ENCODE measurements around the gene TMEM41B. TPM values are rescaled to one million over a fixed set of nuclear protein-coding genes. Genes with fewer than 3 reads are reported as not detected.
A peak's percentile ranks its signal among the peaks of the same experiment; 100 is the strongest.
"Not testable (repeated sequence)": the region's sequence is repeated elsewhere in the genome, so short reads cannot be mapped to it uniquely, and the experiment has no call there.

The TMEM41B gene, protein sequence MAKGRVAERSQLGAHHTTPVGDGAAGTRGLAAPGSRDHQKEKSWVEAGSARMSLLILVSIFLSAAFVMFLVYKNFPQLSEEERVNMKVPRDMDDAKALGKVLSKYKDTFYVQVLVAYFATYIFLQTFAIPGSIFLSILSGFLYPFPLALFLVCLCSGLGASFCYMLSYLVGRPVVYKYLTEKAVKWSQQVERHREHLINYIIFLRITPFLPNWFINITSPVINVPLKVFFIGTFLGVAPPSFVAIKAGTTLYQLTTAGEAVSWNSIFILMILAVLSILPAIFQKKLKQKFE
- total RNA-seq (2021) (55.1 and 58.0 TPM in 2 replicates), Bru-seq, nascent RNA (percentile 85 among the genes with signal in this experiment), BruChase-seq, experiment 1, labeled RNA remaining after a 2-hour chase (percentile 94 among the genes with signal in this experiment), BruChase-seq, experiment 2, labeled RNA remaining after a 6-hour chase (percentile 96 among the genes with signal in this experiment)
- long read RNA-seq, transcript TMEM41B-204 (7 exons, 3,968 nt) = major isoform, 49 of 57 reads
- long read RNA-seq, partial matches to known transcripts = 0 of 57 reads
- long read RNA-seq, other reads (novel, unspliced or antisense) = 3 of 57 reads

DNA sequence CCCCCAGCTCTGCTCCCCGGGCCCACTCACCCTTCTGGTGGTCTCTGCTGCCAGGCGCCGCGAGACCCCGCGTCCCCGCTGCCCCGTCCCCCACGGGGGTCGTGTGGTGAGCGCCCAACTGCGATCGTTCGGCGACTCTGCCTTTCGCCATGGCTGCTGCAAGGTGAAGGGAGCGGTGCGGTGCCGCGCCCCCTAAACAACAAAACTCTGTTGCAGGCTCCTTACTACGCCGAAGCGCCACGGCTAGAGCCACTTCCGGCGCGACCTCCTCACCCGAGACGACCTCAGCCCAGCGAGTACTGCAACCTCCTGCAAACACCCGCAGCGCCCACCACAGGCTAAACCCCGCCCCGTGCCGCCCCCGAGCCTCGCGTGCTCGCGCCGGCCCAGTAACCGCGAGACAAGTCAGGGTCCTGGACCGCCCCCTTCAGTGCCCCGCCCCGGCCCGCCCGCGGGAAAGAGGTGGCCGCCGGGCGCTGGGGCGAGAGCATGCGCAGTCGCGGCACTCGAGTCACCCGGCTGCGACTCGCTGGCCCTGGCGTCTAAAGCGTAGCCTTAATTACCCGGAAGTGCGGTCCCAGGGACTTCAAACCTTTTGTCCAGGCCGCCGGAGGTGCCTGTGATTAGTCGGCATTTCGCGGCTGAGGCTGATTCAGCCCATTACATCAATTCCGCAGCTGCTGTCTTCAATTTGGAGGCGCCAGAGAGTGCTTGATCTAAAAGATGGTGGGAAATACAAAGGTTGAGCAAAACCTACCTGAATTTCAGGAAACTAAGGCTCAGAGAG lies at the start of gene TMEM41B:
Gene TMEM41B (minus strand): TSS at position 303 of the 787 bp plus-strand sequence. CDS start 152 bp downstream, at position 151.
- Histone ChIP-seq H3K4me1 (ENCODE audit: insufficient read depth, low read length, poor library complexity, severe bottlenecking) (peaks cover 11% of the 10 kb centered on the region), H3K27ac (ENCODE audit: low read depth, low read length, poor library complexity, severe bottlenecking) (peak within 1 kb of the TSS; percentile 95), H3K27me3 (replicated peaks; ENCODE audit: insufficient read depth, low read depth, low read length, poor library complexity) (no peaks in the 10 kb centered on the region), H3K36me3 (ENCODE audit: insufficient read depth, low read length, poor library complexity, severe bottlenecking) (no peaks in the 10 kb centered on the region), H3K9me3 (ENCODE audit: low read depth, low read length, poor library complexity, severe bottlenecking) (no peaks in the 10 kb centered on the region), H3K4me3 (ENCODE audit: low read depth, low read length, poor library complexity, severe bottlenecking) (peak within 1 kb of the TSS; percentile 99)
- ChIA-PET CTCF (interaction anchor here (0.5 kb wide), 1 partner anchor 991 kb away, joined by 7 read pairs; the partner anchor contains the start of gene ADM), POLR2A (ENCODE audit: low non-redundant PET) (no interaction called here)
- BruUV-seq (replicated peaks) = no TSS peak
- intact Hi-C loops (cut with micrococcal nuclease; ENCODE audit: unreplicated experiment) = no loop called here
- TF ChIP-seq EZH2 (IDR thresholded peaks at IDR 0.05; ENCODE audit: borderline replicate concordance, low read depth, low read length, poor library complexity, severe bottlenecking) = no peak
- TF ChIP-seq, protein P1, sequence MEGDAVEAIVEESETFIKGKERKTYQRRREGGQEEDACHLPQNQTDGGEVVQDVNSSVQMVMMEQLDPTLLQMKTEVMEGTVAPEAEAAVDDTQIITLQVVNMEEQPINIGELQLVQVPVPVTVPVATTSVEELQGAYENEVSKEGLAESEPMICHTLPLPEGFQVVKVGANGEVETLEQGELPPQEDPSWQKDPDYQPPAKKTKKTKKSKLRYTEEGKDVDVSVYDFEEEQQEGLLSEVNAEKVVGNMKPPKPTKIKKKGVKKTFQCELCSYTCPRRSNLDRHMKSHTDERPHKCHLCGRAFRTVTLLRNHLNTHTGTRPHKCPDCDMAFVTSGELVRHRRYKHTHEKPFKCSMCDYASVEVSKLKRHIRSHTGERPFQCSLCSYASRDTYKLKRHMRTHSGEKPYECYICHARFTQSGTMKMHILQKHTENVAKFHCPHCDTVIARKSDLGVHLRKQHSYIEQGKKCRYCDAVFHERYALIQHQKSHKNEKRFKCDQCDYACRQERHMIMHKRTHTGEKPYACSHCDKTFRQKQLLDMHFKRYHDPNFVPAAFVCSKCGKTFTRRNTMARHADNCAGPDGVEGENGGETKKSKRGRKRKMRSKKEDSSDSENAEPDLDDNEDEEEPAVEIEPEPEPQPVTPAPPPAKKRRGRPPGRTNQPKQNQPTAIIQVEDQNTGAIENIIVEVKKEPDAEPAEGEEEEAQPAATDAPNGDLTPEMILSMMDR (conservative IDR thresholded peaks at IDR 0.05; ENCODE audit: low read depth, low read length) = no peak
- DNase-seq (ENCODE audit: low spot score) = peak; percentile 98

DNA sequence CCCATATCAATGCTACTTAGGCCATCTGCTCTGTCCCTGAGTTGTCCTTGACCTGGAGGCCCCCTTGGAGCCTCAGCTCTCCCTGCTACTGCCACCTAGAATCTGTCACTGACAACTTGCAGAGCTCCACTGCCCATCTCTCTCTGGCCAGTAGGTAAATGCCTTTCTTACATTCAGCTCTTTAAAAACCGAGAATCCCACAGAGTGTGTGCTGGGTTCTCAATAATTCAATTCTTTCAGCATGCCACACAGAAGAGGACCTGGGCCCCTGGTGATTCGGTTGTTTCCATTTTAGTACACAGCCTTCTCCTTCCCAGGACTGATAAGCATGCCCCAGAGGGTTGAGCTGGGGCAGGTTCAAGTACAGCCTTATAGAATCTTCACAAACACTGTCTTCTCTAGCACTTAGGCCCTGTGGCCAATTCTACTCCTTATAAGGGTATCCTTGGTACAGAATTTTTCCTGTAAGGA lies 48.0 kb upstream of the TMEM41B start:
- H3K4me1 ChIP-seq (ENCODE audit: insufficient read depth, low read length, poor library complexity, severe bottlenecking) = peaks cover 5% of the 10 kb centered on the region
- BruUV-seq (replicated peaks) = no TSS peak
- CTCF ChIA-PET = no interaction called here
- POLR2A ChIA-PET (ENCODE audit: low non-redundant PET) = no interaction called here
- no peaks in the 10 kb centered on the region for H3K9me3 ChIP-seq (ENCODE audit: low read depth, low read length, poor library complexity, severe bottlenecking)
- H3K36me3 ChIP-seq (ENCODE audit: insufficient read depth, low read length, poor library complexity, severe bottlenecking) = no peaks in the 10 kb centered on the region
- H3K27ac ChIP-seq (ENCODE audit: low read depth, low read length, poor library complexity, severe bottlenecking) = peak overlapping the region; percentile 53
- DNase-seq (ENCODE audit: low spot score) = no peak
- no peak overlapping the region for H3K4me3 ChIP-seq (ENCODE audit: low read depth, low read length, poor library complexity, severe bottlenecking)
- intact Hi-C loops (cut with micrococcal nuclease; ENCODE audit: unreplicated experiment) = no loop called here
- no peak for TF ChIP-seq EZH2 (IDR thresholded peaks at IDR 0.05; ENCODE audit: borderline replicate concordance, low read depth, low read length, poor library complexity, severe bottlenecking)
- TF ChIP-seq, protein P1 (conservative IDR thresholded peaks at IDR 0.05; ENCODE audit: low read depth, low read length) = no peak
- no peaks in the 10 kb centered on the region for H3K27me3 ChIP-seq (replicated peaks; ENCODE audit: insufficient read depth, low read depth, low read length, poor library complexity)

DNA sequence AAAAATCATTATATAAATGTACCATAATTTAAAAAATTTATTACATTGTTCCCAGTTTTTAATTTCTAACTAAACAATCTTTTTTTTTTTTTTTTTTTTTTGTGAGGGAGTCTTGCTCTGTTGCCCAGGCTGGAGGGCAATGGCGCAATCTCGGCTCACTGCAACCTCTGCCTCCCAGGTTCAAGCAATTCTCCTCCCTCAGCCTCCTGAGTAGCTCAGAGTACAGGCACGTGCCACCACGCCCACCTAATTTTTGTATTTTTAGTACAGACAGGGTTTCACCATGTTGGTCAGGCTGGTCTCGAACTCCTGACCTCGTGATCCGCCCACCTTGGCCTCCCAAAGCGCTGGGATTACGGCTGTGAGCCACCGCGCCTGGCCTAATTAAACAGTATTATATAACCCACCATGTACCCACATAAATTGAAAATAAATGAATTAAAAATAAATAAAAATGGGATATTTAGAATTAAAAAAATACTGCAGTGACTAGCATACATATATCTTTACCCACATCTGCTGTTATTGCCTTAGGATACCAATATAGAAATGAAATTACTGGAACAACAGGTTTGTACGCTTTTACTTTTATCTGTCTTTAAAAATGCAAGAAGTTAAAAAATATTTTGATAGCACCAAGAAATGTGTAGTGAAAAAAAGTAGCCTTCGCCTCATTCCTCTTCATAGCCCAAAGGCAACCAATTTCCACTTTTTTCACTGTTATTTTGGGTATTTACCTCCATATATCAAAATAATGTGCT lies 46.6 kb upstream of the TMEM41B start:
- H3K27ac ChIP-seq (ENCODE audit: low read depth, low read length, poor library complexity, severe bottlenecking); BruUV-seq (replicated peaks); H3K9me3 ChIP-seq (ENCODE audit: low read depth, low read length, poor library complexity, severe bottlenecking); H3K4me3 ChIP-seq (ENCODE audit: low read depth, low read length, poor library complexity, severe bottlenecking); H3K36me3 ChIP-seq (ENCODE audit: insufficient read depth, low read length, poor library complexity, severe bottlenecking); POLR2A ChIA-PET (ENCODE audit: low non-redundant PET); DNase-seq (ENCODE audit: low spot score); H3K4me1 ChIP-seq (ENCODE audit: insufficient read depth, low read length, poor library complexity, severe bottlenecking); intact Hi-C loops (cut with micrococcal nuclease; ENCODE audit: unreplicated experiment); CTCF ChIA-PET; H3K27me3 ChIP-seq (replicated peaks; ENCODE audit: insufficient read depth, low read depth, low read length, poor library complexity): not testable (repeated sequence)
